GM18502 (cell line): ENCODE data around the gene BAIAP2L2.

Experiments
- ATAC-seq: cut with Tn5 transposase; IDR thresholded peaks from one replicate; pipeline ENCODE4 v1.9.1; 2021; ENCODE audit warnings: mild to moderate bottlenecking; ENCODE audit not compliant: unreplicated experiment, poor library complexity

Gene BAIAP2L2

GRCh38 chr22:38108561-38109319 is 1.7 kb downstream of the BAIAP2L2 start:
- no peak for ATAC-seq

- no peak for ATAC-seq
Measured at GRCh38 chr22:38107692-38108515, 2.6 kb downstream of the BAIAP2L2 start.

- no peak for ATAC-seq
Measured at GRCh38 chr22:38106814-38107578, 3.5 kb downstream of the BAIAP2L2 start.

GRCh38 chr22:38104084-38104483 is 6.4 kb downstream of the BAIAP2L2 start:
- no peak for ATAC-seq

GRCh38 chr22:38103641-38104040 is 6.8 kb downstream of the BAIAP2L2 start:
- ATAC-seq, result no peak

- no peak for ATAC-seq
Measured at GRCh38 chr22:38098410-38099249, 11.9 kb downstream of the BAIAP2L2 start.

GRCh38 chr22:38097557-38098409 is 12.7 kb downstream of the BAIAP2L2 start:
- ATAC-seq, result no peak

GRCh38 chr22:38097058-38097457 is 13.4 kb downstream of the BAIAP2L2 start:
- ATAC-seq, result no peak

- no peak for ATAC-seq
Measured at GRCh38 chr22:38089474-38089851, 21.0 kb downstream of the BAIAP2L2 start.

GRCh38 chr22:38088629-38089473 is 21.6 kb downstream of the BAIAP2L2 start:
- ATAC-seq, result no peak

- no peak for ATAC-seq
Measured at GRCh38 chr22:38087855-38088254, 22.6 kb downstream of the BAIAP2L2 start.

- no peak for ATAC-seq
Measured at GRCh38 chr22:38086942-38087341, 23.5 kb downstream of the BAIAP2L2 start.

- no peak for ATAC-seq
Measured at GRCh38 chr22:38086001-38086845, 24.3 kb downstream of the BAIAP2L2 start.

- ATAC-seq, result no peak
Measured at GRCh38 chr22:38085501-38085900, 25.0 kb downstream of the BAIAP2L2 start.

GRCh38 chr22:38085056-38085455 is 25.4 kb downstream of the BAIAP2L2 start:
- ATAC-seq, result no peak

GRCh38 chr22:38083931-38084631 is 26.4 kb downstream of the BAIAP2L2 start, which contains the start of gene SLC16A8:
TSS of gene SLC16A8 (minus strand) at chr22:38084184. CDS start at chr22:38082873, 1,311 bp downstream.
- ATAC-seq, result no peak
